ENCODE measurements around the gene TMEM150B.
A peak's percentile ranks its signal among the peaks of the same experiment; 100 is the strongest.

The TMEM150B gene

DNA sequence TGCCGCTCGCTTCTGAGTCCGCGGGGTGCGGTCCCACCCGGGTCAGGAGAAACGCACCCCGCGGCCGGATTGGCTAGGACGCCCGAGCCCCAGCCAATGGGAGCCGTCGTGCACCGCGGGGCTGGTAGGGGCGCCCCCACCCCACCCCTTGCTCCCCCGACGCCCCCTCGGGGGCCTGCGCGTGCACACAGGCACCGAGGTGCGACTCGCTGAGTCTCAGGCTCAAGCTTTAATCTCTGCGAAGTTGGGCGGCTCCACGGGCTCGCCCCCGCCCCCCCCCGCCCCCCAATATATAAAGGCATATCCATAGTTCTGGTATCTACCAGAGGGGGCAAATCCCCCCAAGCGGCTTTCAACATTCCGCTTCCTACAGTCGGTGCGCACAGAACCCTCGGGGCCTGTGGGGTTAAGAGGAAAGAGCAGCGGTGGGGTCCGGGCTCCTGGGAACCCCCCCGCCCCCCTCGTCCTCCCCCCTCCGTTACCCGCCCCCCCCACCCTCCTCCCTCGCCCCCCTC is 29.6 kb upstream of the TMEM150B start, which contains the start of gene COX6B2:
TSS of gene COX6B2 (minus strand) at position 22 of the 515 bp plus-strand sequence. CDS start 198 bp downstream, outside the sequence.
- no peak for DNase-seq

DNA sequence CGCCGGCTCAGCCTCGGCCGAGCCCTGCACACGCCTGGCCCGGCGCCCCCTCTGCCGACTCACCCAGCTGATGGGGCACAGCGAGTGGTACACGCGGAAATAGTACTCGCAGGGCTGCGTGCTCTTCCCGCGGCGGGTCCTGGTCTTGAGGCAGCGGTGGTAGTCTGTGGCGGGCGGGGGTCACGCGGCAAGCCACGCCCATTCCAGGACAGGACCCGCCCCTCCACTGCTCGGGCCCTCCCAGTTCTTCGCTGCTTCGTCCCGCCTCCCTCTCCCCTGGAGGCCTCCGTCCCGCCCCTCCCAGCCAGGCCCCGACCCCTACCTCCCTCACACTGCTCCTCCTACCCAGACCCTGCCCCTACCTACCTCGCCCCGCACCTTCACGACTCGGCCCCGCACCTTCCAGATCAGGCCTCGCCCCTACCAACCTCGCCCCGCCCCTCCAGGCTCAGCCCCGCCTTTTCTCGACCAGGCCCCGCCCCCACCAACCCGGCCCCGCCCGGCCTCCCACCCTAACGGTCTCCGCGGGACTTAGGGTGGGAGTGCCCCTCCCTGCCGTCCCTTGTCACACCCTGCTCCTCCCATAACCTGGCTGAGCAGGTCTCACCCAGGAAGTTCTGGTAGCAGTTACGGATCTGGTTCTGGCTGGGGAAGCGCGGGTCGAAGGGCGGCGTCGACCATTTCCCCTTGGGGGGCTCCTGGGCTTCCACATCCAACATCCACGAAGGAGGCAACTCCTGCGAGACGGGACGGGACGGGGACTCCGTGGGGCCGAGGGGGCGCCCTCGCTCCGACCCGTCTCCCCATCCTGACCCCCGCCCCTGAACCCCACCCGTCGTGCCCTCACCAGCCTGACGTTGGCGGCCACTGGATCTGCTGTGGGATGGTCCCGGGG is 28.9 kb upstream of the TMEM150B start:
- DNase-seq = peak; percentile 48

DNA sequence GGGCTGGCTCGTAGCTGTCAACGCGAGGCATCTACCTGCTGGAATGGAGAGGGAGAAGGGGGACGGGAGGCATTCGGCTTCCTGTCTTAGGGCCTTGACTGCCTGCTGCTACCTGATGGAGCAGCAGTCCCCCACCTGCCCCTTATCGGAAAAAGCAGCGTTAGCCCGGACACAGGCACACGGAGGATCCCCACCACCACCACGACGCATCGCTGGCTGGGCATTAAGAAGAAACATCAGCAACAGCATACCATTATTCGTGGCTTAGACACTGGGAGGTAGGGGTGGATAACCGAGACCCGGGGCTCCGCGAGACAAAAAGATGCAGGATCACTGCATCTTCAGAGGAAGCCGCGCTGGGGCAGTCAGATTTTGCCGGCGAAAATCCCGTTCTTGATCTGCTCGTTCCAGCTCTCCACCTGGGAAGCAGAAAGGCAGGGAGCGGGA is 28.2 kb upstream of the TMEM150B start:
- DNase-seq = no peak

DNA sequence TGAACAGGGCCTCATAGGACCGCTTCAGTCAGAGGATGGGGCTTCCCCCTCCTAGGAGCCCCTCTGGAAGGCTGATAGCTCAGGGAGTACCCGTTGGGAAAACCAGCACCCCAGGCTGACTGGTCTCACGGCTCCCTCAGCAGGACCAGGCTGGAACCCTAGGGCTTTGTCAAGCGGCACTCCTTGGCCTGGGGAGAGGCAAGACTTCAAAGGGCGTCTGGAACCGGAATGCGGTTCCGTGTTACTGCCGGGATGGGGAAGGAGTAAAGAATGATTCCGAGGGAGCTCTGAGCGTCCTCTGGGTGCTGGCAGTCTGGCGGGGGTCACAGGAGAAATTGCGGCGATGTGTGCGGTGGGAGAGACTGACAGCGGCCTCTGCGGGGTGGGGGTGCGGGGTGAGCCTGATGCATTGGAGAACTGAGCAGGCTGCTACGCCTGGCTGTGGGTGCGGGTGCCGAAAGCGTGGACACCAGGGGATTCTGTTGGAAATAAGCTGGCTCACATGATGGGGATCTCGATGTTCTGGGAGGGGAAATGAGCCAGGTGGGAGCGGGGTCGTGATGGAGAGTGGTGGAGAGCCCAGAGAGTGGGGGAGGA is 27.5 kb upstream of the TMEM150B start:
- no peak for DNase-seq

DNA sequence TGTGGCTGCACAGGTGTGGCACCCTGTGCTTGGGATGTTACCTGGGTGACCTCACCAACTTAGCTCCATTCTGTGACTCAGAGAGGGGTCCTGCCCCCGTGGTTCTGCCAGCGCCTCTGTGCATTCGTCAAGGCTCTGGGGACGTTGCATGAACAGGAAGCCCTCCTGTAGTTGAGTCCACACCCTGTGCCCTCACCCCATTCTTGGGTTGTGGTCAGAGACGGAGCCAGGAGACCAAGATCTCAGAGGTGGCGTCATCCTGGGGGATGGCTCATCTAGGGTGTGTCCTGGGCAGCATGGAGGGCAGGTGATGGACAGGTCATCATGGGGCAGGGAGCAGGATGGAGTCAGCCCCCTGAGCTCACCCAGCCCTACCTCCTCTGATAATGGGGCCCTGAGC is 26.9 kb upstream of the TMEM150B start:
- DNase-seq = no peak

DNA sequence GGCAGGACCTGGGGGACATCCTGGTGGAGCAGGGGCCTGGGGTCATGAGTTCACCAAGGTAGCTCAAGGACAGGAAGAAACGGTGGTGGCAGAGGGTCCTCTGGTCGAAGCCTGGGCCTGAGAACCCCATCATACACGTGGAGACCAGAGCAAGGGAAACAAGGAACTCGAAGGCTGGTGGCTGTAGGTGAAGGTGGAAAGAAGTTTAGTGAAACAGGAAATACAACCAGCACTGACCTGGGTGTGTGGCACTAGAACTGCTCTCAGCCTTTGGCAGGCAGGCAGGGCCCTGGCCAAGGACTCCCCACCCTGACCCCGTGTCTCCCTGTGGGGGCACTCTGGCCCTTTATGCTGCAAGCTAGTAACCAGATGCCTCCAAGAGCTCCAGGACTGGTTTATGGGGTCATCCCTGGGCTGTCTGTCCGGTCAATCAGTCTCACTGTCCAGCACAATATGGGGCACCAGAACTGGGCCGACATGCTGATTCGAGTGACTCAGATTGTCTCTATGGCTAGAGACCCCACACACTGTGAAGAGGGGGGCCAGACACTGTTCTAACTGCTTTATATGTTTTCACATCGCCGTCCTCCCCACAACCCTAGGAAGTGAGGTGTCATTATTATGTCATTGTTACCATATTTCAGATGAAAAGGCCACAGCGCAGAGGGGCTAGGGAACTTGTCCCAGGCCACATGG is 25.6 kb upstream of the TMEM150B start:
- no peak for DNase-seq

DNA sequence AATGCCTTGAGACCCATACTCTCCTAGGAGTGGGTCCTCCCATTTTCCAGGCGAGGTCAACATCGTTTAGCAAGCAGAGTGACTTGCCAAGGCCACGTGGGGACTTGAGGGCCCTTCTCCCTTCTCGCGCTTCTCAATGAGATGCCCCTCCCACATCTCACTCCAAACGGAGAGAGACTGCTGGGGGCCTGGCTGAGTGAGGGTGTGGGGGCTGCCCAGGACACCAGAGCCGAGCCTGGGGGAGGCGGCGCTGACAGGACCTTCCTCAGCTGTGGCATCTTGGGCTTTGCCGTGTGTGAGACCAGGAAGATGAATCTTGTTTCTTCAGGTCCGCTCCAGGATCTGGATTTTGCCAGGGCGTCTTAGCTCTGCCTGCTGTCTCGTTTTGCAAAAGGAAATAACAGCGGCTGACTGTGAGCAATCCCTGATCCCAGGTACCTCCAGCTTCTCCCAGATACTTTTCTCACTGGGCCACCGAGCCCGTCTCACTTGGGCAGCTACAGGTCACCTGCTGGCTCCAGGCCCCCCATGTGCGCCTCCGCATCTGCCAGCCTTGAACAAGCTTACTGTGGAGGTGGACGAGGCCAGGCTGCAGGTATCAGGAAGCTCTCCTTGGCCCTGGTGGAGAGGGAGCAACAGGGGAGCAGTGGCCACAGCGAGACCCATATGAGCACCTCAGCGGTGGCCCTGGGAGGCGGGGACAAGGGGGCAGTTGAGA is 23.3 kb upstream of the TMEM150B start:
- no peak for DNase-seq

DNA sequence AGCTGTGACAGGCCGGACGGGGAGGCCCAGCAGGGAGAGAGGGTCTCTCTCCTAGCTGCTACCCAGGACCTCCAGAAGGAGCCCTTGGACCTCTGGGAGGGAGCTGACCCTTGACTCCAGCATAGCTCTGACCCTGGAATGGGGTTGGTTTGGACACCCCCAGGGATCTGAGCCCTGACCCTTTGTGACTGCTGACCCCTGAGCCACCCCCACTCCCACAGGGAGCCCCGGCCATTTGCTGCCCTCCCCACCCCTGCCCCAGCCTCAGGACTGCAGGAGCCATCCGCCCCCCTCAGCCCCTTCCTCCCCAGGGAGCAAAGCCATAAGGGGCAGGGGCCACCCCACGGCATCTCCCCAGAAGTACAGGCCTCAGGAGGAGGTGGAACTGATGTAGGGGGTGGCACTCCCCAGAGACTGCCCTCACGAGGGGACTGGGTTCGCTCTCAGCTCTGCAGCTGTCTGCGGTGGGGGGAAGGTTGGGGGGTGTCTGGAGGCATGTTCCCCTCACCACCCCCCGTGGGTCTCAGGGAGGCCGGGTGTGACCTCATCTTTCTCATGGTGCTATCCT is 22.4 kb upstream of the TMEM150B start:
- DNase-seq = no peak

DNA sequence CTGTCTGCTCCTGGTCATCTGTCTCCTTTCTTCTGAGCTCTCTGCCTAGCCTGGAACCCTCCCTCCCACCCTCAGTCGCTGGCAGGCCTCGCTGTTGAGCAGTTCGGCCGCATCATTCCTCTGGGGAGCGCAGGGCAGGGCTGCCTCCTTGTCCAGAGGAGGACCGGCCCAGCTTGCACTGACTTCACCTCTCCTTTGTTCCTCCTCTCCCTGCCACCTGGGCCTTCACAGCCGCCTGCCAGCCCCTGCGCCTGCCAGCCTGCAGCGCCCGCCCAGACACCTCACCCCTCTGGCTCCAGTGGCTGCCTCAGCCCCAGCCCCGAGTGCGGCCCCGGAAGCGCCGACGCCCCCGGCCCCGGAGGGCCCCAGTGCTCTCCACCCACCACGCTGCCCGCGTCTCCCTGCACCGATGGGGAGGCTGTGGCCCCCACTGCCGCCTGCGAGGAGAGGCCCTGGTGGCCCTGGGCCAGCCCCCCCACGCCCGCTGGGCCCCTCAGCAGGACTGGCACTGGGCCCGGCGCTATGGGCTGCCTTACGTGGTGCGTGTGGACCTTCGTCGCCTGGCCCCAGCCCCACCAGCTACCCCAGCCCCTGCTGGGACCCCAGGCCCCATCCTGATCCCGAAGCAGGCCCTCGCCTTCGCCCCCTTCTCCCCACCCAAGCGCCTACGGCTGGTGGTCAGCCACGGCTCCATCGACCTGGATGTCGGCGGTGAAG is 21.7 kb upstream of the TMEM150B start:
- no peak for DNase-seq

DNA sequence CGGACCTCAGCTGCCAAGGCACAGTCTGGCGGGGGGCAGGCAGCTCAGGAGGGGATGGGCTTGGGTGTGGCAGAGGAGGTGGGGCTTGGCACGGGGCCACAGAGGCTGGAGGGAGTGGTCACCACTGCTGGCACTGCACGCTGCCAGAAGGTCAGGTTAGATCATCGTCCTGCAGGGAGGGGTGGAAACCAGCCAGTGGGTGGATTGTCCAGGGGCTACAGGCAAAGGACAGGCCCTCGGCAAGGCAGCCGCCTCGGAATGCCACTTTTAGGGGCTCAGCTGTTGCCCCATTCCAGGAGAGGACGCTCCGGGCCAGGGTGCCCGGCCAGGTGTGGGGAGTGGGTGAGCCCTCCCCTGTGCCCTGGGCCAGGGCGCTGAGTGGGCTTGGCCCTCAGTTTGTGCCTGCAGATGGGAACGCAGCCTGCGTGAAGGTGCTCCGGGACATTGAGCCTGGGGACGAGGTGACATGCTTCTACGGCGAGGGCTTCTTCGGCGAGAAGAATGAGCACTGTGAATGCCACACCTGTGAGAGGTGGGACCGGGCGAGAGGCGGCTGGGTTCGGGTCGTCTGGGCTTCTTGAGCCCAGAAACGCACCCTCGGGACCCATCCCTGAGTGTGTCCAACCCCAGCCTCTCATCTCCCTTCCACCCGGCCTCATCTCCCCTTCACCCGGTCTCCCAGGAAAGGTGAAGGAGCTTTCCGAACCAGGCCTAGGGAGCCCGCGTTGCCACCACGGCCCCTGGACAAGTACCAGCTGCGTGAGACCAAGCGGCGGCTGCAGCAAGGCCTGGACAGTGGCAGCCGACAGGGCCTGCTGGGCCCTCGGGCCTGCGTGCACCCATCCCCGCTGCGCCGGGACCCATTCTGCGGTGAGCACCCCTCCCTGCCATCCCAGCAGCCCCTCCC is 20.9 kb upstream of the TMEM150B start:
- no peak for DNase-seq

DNA sequence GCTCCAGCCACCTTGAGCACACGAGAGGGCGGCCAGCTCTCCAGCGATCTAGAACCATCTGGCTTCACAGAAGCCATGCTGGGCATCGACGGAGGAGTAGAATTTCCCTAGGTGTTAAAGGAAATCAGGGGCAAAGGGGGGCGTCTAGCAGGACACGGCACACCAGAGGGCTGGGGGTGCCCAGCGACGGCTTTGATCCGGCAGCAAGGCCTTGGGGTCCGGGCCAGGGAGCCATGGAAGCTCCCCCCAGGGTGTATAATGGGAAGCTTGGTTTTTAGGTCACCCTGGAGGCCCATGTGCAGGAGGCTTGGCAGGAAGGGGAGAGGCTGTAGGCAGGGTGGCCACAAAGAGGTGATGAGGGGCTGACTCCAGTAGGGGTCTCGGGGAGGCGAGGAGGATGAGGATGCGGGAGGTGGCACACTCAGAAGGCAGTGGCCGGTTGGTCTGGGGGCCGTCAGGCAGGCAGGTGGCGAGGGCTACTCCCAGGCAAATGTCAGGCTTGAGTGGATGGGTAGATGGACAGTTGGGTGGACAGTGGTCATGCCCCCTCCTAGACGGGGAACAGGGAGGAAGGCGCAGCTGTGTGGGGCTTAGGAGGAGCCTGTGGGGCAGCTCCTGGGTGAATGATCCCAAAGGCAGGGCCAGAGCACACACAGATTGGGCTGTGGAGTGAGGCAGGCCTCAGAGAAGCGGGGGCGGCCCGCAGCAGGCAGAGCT is 20.1 kb upstream of the TMEM150B start:
- DNase-seq = no peak

DNA sequence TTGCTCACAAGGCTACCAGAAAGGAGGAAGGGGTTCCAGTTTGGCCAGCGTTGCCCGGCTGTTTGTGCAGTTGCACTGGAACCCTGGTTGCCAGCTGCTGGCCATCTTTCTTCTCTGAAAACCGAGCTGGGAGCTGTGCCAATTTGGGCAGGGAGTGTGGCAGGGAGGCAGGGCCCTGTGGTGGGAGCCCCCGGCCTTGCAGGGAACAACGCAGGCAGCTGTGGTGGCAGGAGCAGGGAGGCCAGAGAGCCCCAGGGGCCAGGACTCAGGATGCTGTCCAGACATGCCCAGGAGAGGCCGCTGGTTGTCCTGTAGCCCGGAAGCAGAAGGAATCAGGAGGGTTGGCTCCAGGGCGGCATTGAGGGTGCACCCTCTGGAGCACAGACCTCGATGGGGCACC is 19.3 kb upstream of the TMEM150B start:
- peak; percentile 29 for DNase-seq

DNA sequence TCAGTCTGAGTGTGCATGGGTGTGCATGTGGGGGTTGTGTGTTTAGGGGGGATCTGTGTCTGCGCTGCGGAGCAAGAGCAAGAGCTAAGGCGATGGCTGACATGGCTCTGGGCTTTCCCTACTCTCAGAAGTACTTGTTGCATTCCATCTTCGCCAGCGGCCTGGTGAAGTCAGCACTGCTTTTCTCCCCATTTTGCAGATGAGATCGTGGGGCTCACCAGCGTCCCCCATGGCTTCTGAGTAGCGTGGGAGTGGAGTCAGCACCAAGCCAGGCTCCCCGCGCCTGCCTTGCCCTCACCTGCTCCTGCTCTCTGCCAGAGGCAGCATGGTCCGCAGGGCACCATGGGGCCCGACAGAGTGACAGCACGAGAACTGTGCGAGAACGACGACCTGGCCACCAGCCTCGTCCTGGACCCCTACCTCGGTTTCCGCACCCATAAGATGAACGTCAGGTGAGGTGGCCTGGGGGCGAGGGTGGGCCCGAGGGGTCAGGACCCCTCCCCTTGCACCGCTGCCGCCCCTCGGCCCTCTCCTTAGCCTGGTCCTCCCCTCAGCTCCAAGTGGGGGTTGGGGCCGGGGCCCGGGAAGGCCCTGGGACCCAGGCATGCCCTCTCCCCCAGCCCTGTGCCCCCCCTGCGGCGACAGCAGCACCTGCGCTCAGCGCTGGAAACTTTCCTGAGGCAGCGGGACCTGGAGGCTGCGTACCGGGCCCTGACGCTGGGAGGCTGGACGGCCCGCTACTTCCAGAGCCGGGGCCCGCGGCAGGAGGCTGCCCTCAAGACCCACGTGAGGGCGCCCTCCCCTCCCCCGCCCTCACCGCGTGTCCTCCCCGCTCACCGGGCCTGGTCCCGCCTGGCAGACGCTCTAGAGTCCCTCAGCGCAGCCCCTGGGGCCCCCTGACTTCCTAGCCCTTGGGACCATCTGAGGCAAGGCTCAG is 16.7 kb upstream of the TMEM150B start:
- no peak for DNase-seq

DNA sequence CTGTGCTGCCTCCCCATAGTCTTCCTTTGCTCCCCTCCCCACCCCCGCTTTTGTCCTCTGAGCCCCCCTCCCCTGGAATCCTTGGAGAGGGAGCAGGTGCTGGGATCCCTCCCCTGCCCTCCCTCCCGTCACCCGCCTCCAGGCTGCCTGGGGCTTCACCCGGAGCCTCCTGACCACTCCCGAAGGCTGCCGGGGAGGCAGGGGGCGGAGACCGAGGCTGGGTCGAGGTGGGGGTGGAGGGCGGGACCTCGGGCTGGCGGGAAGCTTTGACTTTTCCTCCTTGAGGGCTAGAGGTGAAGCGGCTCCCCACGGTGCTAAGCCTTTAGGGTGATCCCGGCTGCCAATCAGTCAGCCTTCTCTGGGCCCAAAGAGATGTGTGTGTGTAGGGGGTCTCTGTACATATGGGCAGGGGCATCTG is 16.0 kb upstream of the TMEM150B start:
- peak; percentile 61 for DNase-seq

DNA sequence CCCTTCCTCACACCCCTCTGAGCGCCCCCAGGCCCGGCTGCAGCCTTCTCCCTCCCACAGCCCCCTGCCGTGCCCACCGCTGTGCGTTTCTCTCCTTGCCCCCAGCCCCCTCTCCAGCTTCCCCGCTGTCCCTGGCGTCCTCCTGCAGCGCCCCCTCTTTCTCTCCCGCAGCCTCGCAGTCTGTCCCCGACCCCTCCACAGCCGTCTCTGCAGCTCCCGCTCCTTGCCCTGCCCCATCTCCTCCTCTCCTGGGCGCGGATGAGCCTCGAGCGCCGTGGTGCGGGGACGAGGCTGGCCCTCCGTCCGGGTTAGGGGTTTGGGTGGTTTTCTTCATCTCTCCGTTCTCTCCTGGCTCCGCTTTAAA is 15.6 kb upstream of the TMEM150B start:
- no peak for DNase-seq

DNA sequence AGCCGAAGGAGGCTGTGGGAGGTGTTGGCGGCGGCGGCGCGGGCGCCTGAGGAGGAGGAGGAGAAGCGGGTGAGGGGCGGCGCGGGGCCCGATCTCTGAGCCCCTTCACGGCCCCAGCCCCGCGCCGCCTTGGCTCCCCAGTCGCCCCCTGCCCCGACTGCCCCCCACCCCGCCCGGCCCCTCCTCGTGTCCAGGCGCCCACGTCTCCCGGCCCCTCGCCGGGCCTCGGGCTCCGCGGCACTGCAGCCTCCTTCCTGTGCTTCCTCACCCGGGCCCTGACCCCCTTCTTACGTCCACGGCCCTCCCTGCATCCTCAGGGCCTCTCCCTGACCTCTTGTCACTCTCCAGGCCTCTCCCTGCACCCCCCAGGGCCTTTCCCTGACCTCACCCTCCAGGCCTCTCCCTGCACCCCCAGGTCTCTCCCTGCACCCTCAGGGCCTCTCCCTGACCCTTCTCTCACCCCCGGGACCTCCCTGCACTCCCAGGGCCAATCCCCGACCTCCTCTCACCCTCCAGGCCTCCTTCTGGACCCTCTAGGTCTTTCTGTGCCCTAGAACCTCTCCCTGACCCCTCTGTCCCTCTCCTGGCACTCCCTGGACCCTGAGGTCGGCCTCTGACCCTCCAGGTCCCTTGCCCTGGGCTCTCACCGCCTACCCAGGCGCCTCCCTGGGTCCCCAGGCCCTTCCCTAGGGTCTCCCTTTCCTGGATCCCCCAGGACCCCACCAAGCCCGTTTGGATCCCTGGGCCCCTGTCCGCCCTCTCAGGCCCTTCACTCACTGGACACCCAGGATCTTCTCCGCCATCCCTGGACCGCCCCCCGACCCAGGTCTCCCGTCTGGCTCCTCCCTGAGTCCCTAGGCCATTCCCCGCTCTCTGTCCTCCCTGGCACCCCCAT is 15.0 kb upstream of the TMEM150B start:
- no peak for DNase-seq
